Stomach (tissue), 4 donors: ENCODE measurements around the gene WDR48.

Experiments used
- CTCF ChIP-seq, 7 experiments: fragments of 450-650 bp in 4 of 7; fragments of 200-600 bp in 3 of 7; sonication (generic) in 3 of 7; IDR thresholded peaks; one replicate each; pipeline ENCODE4 v1.5.1; 2016 to 2019; ENCODE audit warnings: antibody characterized with exemption in 7 of 7, control low read depth in 2 of 7, mild to moderate bottlenecking in 1 of 7
- EP300 ChIP-seq: sonication (generic); formaldehyde crosslinking; IDR thresholded peaks from one replicate; pipeline ENCODE4 v1.6.1; 2017; ENCODE audit warnings: antibody characterized with exemption
- POLR2A ChIP-seq, 4 donors: fragments of 450-650 bp; IDR thresholded peaks; one replicate each; pipeline ENCODE4 v1.6.1; 2016; ENCODE audit warnings: antibody characterized with exemption in 4 of 4, control low read depth in 2 of 4, mild to moderate bottlenecking in 1 of 4, moderate library complexity in 1 of 4
- POLR2AphosphoS5 ChIP-seq, 3 donors: sonication (generic); formaldehyde crosslinking; IDR thresholded peaks; one replicate each; pipeline ENCODE4 v1.6.1; 2016; ENCODE audit warnings: antibody characterized with exemption in 3 of 3

GRCh38 chr3:39130026-39130425 lies 78.2 kb downstream of the WDR48 start:
- no peak for TF ChIP-seq POLR2A (IDR thresholded peaks at IDR 0.05)
- TF ChIP-seq CTCF (IDR thresholded peaks at IDR 0.05) = no peak
- TF ChIP-seq POLR2AphosphoS5 (IDR thresholded peaks at IDR 0.05) = no peak
- TF ChIP-seq EP300 = no peak
